HepG2 (cell line): ENCODE measurements around the gene TAF6.

Experiments
- ASH2L ChIP-seq: fragments of 300-600, 200-600 bp; sonication (generic); IDR thresholded peaks from 2 replicates; pipeline ENCODE4 v1.7.0; 2017; ENCODE audit warnings: low read depth, mild to moderate bottlenecking, moderate library complexity, mixed read lengths, low read length; ENCODE audit not compliant: insufficient read length
- EP300 ChIP-seq, 3 experiments: sonication (generic) in 1 of 3; formaldehyde crosslinking in 1 of 3; IDR thresholded peaks; 2 replicates each; pipeline versions ENCODE4 v1.5.1 to v1.6.1; 2011 to 2020; ENCODE audit warnings: low read depth in 2 of 3, low read length in 2 of 3, borderline replicate concordance in 1 of 3, improper control_type of control experiment in 1 of 3, mild to moderate bottlenecking in 1 of 3, missing genetic modification reagents in 1 of 3, moderate library complexity in 1 of 3
- ZNF274 ChIP-seq: sonication (generic); formaldehyde crosslinking; IDR thresholded peaks from 2 replicates; pipeline ENCODE4 v1.5.1; 2020; ENCODE audit warnings: mild to moderate bottlenecking, missing genetic modification reagents
- ZNF317 ChIP-seq: sonication (generic); formaldehyde crosslinking; IDR thresholded peaks from 2 replicates; pipeline ENCODE4 v1.5.0; 2020; ENCODE audit warnings: mild to moderate bottlenecking, missing genetic modification reagents
- ZNF501 ChIP-seq: sonication (generic); formaldehyde crosslinking; IDR thresholded peaks from 2 replicates; pipeline ENCODE4 v1.5.1; 2020; ENCODE audit warnings: mild to moderate bottlenecking, moderate library complexity, missing genetic modification reagents

DNA sequence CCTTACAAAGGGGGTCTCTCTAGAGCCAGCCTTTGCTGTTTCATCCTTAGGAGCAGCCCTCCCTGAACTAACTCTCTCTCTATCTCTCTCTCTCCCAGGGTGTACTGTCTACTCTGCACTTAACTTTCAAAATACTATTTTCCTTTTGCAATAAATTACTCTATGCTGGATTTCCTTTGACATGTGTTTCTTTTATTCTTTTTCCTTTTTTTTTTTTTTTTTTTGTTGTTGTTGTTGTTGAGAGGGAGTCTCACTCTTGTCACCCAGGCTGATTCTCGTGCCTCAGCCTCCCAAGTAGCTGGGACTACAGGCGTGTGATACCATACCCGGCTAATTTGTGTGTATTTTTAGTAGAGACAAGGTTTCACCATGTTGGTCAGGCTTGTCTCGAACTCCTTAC, 36.2 kb downstream of the TAF6 start:
- TF ChIP-seq EP300 (IDR thresholded peaks at IDR 0.05; ENCODE audit: low read depth in 2 of 2, low read length in 2 of 2) (no peak), EP300 (CRISPR knock-in tag; IDR thresholded peaks at IDR 0.05; ENCODE audit: borderline replicate concordance) (no peak), ZNF501 (CRISPR knock-in tag) (no peak), ASH2L (no peak), ZNF317 (no peak), ZNF274 (CRISPR knock-in tag) (no peak)
